Stimulated activated CD8-positive, alpha-beta memory T cell treated with anti-CD3 and anti-CD28 coated beads, Interleukin-12 subunit alpha, Interleukin-12 subunit beta, amount 100 ng/mL, for 1 hour (primary cell): ENCODE measurements around the gene MED22.

Experiments used
- DNase-seq: peaks from one replicate; pipeline ENCODE4 v3.0.0-alpha.2; 2020; ENCODE audit warnings: low read depth

The MED22 gene

GRCh38 chr9:133355881-133356357, 8.0 kb upstream of the MED22 start:
- DNase-seq: no peak

GRCh38 chr9:133354766-133355165, 6.8 kb upstream of the MED22 start:
- DNase-seq: no peak

- no peak for DNase-seq
These were observed 5.6 kb upstream of the MED22 start for GRCh38 chr9:133353548-133353947.

- no peak for DNase-seq
These were observed 4.9 kb upstream of the MED22 start for GRCh38 chr9:133352635-133353340.

- no peak for DNase-seq
These were observed 4.1 kb upstream of the MED22 start for GRCh38 chr9:133351908-133352634.

- no peak for DNase-seq
These were observed 3.6 kb upstream of the MED22 start for GRCh38 chr9:133351526-133351907.

- no peak for DNase-seq
These were observed 2.2 kb upstream of the MED22 start for GRCh38 chr9:133349965-133350616.

GRCh38 chr9:133348718-133349573, 1.0 kb upstream of the MED22 start:
- DNase-seq: no peak

- DNase-seq: no peak
These were observed 381 bp downstream of the MED22 start for GRCh38 chr9:133347515-133347984.

GRCh38 chr9:133346021-133346785, 1.7 kb downstream of the MED22 start:
- no peak for DNase-seq

GRCh38 chr9:133345596-133345995, 2.3 kb downstream of the MED22 start:
- no peak for DNase-seq

GRCh38 chr9:133344979-133345378, 3.0 kb downstream of the MED22 start:
- DNase-seq: no peak

GRCh38 chr9:133344071-133344470, 3.9 kb downstream of the MED22 start:
- no peak for DNase-seq

- DNase-seq: no peak
These were observed 5.4 kb downstream of the MED22 start for GRCh38 chr9:133342570-133342969.

- no peak for DNase-seq
These were observed 5.9 kb downstream of the MED22 start for GRCh38 chr9:133342069-133342406.

GRCh38 chr9:133341369-133342068, 6.4 kb downstream of the MED22 start:
- DNase-seq: no peak

- no peak for DNase-seq
These were observed 7.0 kb downstream of the MED22 start for GRCh38 chr9:133340916-133341315.

- no peak for DNase-seq
These were observed 7.7 kb downstream of the MED22 start for GRCh38 chr9:133340256-133340655.

- DNase-seq: no peak
These were observed 8.3 kb downstream of the MED22 start for GRCh38 chr9:133339641-133340040.

GRCh38 chr9:133335924-133336811, 11.8 kb downstream of the MED22 start, which contains the start of gene SURF6:
Gene SURF6, minus strand, starts transcription at chr9:133336188. Its CDS starts 56 bp downstream, at chr9:133336132.
- peak; percentile 86 for DNase-seq
